Right lung (tissue), 5 donors: Measurements from ENCODE around the gene RBPJL. TPM values are rescaled to one million over a fixed set of nuclear protein-coding genes. Genes with fewer than 3 reads are reported as not detected.

Experiments
- DNase-seq, 2 donors: peaks; one replicate each; pipeline ENCODE4 v3.0.0-alpha.2; 2013
- polyA plus RNA-seq, 5 donors: library from polyadenylated mRNA; unstranded; fragments of 120-200 nt; gene quantifications; one replicate each; pipeline versions ENCODE4 v1.2.1 to v1.2.3, GENCODE V29; 2013; ENCODE audit warnings: inconsistent platforms in 1 of 5, low replicate concordance in 1 of 5; ENCODE audit not compliant: insufficient read length in 5 of 5, insufficient read depth in 1 of 5

The RBPJL gene
- polyA plus RNA-seq, 5 donors: not detected

DNA sequence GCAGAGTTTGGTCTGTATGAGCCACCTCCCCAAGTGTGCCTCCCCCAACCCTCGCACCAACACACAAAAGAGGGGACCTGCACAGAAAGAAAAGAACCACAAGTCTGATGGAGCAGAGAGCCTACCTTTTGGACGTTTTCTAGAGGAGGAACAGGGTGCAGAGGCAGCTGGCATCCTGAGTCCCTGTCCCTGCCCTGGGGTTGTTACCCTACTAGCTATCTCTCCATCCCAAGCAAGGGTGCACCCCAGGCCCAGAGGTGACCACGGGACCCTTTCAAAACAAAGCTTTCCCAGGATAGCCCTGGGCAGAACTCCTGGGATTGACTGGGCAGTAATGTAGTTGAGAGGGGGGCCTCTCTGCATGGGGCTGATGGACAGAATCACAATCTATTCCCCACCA lies 11.2 kb downstream of the RBPJL start:
- no peak for DNase-seq

DNA sequence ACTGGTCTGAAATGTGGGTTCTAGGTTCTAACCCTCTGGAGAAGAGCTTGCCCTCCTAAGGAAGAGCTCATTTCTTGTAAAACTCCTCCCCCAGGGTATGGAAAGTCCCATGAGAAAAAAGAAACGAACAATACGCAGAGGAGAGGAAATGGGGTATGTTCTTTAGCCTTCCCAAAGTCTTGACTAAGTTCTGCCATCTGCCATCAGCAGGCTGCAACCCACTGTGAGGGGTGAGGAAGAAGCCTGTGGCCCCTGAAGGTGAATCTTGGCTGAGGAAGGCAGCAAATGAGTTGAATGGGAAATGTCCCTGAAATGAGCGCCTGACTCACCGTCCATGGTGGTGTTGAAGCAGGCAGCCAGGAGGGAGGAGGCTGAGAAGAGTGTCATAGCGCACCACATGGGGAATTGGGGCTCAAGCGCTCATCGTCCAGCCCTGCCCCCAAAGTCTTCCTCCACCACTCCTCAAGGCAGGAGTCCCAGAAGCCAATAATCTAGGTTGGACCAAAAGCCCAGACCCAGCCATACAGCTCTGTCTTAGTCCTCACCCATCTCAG lies 11.8 kb downstream of the RBPJL start:
- DNase-seq: no peak

DNA sequence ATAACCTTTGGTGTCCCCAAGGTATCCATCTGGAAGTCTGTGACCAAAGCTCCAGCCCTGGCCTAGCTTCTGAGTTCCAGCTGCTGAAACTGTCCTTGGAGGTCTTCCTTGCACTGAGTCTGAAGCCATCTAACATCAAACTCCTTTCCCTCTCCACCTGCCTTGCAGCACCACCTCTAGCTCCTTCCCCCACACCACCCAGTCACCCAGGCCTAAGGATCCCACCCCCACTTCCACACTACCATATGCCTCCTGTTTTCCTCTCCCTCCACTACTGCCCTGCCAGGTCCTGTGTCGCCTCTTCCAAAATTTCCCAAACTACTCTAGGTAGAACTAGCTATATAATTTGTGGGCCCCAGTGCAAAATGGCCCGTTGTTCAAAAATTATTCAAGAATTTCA lies 12.3 kb downstream of the RBPJL start:
- no peak for DNase-seq

DNA sequence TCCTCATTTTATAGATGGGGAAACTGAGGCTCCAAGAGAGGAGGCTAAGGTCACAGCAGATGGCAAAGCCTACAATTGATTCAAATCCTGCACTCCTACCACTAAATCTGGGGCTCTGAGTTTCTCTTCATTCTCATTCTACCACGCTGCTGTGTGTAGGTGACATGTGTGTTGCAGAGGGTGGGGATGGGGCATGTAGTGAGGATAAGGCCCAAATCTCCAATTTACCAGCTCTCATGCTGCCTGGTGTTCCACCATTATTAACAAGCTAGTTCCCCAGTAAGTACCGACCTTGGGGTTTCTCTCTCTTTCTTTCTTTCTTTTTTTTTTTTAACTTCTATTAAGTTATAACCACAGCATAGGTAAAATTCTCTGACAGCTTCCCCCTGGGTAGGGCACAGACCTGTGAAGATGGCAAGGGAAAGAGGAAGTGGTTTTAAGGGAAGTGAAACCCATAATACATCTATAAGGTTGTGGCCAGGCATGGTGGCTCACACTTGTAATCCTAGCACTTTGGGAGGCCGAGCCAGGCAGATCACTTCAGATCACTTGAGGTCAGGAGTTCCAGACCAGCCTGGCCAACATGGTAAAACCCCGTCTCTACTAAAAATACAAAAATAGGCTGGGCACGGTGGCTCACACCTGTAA lies 14.4 kb downstream of the RBPJL start:
- DNase-seq: no peak

DNA sequence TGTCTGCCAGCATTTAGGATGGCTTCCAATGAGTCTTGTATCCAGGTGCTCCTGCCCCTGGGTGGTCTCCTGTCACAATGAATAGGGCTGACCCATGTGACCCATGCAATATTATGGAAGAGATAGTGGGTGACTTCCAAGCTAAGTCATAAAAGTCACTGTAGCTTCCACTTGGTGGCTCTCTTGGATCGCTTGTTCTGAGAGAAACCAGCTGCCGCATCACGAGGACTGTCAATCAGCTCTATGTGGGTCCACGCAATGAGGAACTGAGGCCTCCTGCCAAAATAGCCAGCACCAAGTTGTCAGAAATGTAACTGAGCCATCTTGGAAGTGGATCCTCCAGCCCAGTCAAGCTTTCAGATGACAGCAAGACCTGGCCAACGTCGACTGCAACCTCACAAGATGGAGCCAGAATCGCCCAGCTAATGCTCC lies 16.3 kb downstream of the RBPJL start:
- no peak for DNase-seq

DNA sequence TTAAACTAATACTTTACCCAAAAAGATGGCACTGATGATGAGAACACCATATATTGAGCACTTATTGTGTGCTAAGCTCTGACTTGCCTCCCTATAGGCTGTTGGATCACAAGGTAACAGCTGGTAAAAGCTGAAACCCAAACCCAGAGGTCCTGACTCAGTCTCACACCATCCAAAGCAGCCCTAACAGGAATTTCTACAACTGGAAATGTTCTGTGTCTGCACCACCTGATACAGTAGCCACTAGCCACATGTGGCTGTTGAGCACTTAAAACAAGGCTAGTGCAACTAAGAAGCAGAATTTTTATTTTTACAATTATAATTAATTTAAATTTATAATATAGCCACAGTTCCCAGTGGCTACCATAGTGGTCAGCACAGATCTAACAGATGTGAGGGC lies 17.1 kb downstream of the RBPJL start:
- no peak for DNase-seq

DNA sequence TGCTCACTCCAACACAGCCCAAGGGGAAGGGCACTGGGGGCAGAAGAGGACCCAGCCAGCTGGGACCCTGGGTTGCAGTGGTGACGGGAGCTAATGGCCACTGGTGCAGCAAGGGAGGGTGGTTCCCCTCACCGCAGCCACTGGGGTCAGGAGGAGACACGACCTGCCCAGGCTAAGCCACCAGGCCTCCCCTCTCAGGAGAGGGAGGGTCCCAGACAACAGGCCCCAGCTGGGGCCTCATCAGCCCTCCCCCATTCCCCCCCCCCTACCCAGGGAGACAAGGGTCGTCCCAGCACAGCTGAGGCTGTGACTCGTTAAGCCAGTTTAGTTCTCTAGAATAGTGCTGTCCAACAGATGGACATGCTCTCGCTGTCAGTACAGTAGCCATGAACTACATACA lies 18.7 kb downstream of the RBPJL start:
- no peak for DNase-seq

DNA sequence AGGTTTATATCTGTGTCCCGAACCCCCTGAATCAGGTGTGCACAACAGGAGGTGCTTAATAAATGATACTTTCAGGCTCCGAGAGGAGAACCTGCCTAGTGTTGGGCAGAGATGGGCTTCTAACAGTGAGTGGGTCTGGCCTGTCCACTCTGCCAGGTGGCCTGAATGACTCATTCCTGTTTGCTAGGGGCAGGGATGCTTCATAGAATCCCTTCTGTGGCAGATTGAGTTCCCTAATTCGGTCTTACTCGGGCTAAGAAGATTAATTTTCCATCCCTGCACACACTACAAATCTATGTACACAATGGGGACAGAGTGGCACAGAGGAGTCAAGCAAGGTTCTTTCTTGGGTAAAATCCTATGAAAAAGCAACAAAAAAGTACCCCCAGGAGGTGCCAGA lies 21.8 kb downstream of the RBPJL start:
- DNase-seq: no peak

DNA sequence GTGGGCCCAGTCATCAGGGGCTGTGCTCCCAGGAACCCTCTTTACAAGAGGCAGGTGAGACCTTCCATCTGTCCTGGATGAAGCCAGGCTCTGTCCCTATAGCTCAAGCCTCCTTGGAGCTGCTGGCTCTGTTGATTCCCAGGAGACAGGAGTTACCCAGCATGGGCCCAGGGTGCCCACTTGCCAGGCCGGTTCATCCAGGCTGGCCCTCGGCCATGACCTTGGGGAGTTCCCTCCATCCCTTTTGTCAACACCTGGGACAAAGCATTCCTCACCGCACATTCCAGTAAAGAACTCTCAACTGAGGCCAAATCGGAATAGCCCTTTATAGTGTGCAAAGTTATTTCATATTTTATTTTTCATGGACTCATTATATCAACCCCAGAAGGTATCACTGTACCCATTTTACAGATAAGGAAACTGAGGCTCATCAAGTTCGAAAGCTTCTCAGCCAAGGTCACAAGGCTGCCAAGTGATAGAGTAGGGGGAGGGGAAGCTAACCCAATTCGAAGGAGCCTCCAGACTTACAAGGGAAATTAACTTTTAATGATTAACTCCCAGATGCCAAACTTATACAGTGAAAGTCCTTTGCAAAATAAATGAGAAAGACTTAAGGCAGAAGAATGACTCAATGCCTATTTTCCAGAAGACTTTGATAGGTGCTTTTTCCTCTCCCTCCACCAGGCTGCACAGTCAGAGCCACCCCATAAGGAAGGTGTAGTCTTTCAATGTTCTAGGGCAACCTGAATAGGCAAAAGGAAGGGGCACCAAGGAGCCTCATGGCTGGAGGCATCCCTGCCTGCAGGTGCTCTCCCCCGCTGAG lies 23.1 kb downstream of the RBPJL start:
- DNase-seq: no peak

DNA sequence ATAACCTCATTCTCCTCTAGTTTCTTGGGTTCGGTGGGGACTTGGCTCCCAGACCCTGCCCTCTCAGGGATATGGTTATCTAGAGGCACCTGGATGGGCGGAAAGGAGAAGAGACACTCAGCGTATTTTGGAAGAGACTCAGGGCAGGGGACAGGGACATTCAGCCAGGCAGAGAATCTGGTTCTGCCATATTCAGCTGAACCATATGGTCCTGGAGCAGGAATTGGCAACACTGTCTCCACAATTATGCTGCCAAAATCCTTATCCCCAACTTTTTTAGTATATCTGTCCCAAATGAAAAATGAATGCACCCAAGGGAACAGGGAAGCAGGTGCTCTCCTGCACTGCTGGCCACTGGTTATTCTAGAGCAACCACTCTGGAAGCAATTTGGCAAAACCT lies 23.8 kb downstream of the RBPJL start:
- DNase-seq: no peak

DNA sequence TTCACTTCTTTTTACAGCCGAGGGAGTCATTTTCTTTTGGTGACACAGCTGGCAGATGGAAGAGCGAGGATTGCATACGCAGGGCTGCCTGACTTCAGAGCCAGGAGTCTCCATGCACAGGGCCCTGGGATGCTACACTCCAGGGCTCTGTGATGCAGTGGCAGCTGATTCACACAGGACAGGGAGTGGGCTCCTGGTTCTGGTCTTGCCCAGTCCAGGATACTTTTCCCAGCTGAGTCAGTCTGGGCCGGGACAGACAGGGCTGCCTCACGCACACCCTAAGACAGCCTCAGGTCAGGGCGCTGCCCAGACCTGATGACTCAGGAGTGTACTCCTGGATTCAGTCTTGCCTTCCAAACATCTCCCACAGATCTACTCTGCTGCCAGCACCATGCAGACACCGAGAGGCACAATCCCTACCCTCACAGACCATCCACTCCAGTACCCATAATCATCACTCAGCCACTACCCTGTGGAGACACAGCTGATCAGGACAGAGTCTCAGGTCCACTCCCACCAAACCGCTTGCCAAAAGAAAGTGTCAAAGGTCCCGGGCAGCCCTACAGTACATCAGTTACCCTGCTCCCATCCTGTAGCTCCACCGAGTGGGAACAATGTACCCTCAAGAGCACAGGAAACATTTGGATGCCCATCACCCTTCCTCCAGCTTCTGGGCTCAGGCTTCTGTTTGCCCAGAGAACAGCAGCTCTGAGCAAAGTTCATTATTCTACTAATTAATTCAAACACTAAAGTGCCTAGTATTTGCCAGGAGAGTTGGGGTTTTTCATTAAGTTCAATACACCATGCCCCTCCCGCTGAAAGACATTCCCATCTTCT lies 30.1 kb downstream of the RBPJL start:
- no peak for DNase-seq

DNA sequence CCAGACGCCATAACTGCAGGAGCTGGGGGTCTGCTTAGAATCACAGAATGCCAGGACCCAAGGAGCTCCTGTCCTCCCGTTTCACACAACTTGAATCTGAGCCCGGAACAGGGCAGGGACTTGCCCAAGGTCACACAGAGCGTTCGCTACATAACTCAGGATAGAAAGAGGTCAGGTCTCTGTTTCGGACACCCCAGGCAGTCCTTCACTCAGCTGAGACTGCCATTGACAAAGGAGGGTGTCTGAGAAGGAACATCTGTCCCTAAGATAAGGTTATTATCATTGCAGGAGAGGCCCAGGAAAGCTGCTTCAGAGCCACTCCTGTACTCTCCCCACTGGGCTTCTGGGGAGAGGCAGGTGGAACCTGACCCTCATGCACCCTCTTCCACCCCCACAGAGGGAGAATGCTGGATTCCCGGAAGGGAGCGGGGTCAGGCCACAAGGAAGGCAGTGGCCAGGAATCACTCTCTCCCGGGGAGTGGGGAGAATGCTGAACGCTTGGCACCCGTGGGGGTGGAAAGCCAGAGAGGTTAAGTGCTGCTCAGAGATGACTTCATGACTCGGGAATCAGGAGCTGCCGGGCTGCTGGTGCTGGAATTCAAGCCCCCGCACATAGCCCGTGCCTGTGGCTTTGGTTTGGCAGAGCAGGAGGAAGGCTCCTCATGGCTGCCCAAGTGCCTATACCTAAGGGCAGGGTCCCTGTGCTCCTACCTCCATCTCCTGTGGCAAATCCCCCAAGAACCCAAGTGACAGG lies 30.9 kb downstream of the RBPJL start:
- DNase-seq: no peak

DNA sequence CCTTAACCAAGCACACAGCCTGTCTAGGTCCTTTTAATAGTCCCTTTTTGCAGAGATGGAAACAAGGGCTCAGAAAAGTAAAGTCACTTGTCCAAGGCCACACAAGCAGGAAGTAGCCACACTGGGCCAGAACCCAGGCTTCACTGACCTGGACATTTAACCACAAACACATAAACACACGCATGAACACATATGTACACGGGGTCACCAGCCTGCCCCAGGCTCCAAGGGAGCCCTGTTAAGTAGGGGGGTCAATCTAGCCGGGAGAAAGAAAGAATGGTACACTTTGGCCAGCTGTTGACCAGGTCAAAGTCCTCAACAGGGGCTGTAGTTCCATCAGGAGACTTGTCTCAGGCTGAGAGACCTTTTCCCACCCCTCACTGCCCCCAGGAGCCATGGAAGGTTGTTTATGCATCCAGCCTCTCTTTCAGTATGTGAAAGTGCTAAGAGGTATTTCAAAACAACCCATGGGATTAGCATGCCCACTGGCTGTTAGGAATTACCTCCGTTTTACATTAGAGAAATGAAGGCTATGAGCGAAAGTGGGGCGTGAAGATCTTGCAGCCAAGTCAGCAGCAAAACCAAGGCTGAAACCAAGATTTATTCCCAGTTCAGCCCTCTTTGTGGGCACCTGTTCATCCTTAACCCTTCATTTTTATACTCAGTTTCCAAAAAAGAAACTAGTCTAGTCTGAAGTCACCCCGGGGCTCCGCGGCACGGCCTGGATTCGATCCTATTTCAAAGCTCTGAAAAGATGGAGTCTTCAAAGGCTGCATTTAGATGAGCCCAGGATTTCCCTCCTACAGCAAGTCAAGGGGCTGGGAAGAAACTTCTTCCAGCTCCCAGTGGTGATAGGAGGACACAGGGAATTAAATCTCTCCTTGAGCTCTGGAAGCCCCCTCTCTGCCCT lies 31.7 kb downstream of the RBPJL start:
- no peak for DNase-seq

DNA sequence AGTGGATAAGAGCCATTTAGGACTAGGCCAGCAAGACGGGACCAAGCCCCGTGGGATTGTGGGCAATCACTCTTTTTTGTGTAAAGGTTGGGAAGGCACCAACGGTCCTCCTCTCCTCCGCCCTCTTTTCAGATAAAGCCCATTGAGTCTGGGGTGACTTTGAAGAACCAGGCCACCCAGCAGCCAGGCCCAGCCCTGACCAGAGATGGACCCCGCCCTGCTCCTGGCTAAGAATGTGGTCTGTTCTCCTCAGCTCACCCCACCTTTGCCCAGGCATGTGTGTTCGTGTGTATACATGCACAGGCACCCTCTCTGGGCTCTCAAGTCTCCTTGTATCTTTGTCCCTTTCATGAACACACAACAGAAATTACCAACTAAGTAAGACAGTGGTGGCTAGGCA lies 32.4 kb downstream of the RBPJL start:
- DNase-seq: no peak

DNA sequence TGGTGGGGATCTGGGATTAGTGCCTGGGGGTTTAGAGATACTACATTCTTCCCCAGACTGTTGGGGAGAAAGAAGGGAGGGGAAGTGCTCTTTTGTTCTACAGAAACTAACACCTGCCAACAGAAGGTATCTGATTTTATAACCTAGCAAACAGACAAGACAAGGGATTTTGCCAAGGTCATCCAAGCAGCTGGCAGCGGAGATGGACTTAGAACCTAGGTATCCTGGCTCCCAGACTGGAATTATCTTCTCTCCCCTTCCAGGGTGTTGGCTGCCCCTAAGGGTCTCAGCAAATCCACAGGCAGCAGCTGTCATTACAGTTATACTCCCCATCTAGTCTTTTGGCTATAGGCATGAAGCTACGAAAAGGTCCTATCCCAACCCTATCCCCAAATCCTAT lies 33.2 kb downstream of the RBPJL start:
- no peak for DNase-seq

DNA sequence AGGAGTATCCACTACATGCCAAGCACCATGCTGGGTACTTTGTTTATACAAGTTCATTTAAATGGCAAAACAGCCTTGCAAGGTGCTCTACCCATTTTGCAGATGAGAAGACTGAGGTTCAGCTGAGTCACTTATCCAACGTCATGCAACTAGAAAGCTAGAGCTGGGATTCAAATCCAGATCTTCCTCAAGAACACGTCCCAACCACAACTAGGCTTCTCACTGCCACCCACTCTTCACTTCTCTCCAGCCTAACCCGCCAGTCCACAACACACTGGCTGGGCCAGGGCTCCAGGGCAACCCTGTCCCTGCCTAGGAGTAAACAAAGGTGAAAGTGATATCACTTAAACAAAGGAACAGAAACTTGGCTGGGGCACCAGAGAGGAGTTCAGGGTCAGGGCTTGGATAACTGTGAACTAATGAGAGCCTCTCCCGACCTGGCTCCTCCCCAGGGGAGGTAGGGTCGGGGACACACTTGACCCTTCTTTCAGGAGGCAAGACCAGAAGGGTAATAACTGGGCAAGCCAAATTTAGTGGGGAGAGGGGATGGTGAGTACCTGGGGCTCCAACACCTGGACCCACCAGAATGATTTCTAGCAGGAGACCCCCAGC lies 33.7 kb downstream of the RBPJL start:
- DNase-seq: no peak

DNA sequence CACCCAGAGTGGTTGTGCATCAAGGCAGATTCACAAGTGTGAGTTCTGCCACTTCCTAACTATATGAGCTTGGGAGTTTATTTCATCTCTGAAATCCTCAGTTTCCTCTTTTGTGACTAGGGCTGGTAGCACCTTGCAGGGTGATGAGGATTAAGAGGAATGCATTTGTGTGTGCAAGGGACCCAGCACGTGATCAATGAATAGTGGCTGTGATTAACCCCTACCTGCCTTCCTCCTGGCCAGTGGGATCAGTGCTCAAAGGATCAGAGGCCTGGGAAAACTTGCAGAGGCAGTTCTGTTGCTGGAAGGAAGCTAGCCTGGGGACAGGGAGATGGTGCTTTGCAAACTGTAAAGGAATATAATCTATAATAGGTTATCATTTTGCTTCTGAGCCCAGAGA lies 34.3 kb downstream of the RBPJL start:
- DNase-seq: no peak

DNA sequence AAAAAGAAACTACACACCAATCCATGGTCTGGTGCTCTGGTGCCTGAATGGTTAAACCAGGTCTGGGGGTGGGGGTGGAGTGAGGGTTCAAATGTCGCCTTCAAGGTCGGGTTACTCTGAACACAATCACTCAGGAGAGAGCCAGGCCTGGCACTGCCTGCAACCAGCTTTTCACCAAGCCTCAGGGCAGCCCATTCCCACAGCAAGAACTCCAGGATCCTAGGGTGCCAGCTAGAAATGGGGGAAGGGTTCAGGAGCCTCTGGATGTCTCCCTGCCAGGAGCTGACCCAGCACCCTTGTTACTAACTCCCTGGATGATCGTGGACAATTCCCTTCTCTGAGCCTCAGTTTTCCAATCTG lies 34.9 kb downstream of the RBPJL start:
- no peak for DNase-seq

DNA sequence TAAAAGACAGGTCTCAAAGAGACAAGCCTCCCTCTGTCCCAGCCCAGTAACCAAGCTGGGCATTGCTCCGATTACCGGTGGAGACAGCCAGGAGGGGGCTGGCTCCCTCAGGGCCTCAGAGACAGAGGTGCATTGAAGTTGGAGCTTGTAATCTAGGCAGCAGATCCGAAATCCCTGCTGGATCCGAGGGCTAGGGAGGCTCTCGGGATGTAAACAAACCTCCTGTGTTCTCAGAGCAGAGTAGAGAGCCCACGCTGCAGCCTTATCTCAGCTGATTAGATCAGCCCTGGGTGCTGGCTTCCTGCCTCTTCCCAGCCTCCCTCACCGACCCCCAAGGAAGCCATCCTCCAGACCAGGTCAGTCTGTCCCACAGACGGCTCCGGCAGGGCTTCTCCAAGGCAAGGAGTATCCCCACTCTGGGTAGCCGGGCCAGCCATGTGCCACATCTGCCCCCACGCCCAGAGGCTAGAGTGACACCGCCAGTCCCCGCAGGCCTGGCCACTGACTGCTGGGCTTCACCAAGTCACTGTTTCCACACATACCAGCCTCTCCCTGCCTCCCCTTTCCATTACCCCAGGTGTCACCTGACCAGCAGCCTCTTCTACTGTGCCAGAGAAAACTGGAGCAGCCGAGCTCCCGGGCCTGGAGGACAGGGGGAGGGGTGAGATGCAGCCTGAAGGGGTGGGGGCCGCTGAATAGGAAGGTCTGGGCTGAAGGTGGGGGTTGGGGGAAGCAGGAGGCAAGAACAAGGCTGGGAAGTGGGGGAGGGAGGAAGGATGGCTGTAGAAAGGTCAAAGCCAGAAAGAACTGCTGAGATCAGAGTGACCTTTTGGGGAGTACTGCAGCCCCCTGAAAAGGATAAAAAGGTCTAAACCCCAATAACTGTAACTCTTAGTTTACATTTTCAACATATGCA lies 35.6 kb downstream of the RBPJL start:
- no peak for DNase-seq
